ENCODE results near the gene ZIC5. TPM values are rescaled to one million over a fixed set of nuclear protein-coding genes. Genes with fewer than 3 reads are reported as not detected.
"Not testable (repeated sequence)": the region's sequence is repeated elsewhere in the genome, so short reads cannot be mapped to it uniquely, and the experiment has no call there.

Gene ZIC5
- total RNA-seq, 1 donor from 2014 or later, result not detected

GRCh38 chr13:99947666-99948065 is 23.9 kb downstream of the ZIC5 start:
- TF ChIP-seq, protein P1, sequence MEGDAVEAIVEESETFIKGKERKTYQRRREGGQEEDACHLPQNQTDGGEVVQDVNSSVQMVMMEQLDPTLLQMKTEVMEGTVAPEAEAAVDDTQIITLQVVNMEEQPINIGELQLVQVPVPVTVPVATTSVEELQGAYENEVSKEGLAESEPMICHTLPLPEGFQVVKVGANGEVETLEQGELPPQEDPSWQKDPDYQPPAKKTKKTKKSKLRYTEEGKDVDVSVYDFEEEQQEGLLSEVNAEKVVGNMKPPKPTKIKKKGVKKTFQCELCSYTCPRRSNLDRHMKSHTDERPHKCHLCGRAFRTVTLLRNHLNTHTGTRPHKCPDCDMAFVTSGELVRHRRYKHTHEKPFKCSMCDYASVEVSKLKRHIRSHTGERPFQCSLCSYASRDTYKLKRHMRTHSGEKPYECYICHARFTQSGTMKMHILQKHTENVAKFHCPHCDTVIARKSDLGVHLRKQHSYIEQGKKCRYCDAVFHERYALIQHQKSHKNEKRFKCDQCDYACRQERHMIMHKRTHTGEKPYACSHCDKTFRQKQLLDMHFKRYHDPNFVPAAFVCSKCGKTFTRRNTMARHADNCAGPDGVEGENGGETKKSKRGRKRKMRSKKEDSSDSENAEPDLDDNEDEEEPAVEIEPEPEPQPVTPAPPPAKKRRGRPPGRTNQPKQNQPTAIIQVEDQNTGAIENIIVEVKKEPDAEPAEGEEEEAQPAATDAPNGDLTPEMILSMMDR (IDR thresholded peaks at IDR 0.05), result no peak
- H3K4me1 ChIP-seq, result peaks cover 7% of the 10 kb centered on the region
- H3K9me3 ChIP-seq, result no peaks in the 10 kb centered on the region
- intact Hi-C loops (cut with DNase I), result no loop called here
- ATAC-seq, result no peak
- no peak overlapping the region for H3K27ac ChIP-seq
- no peaks in the 10 kb centered on the region for H3K36me3 ChIP-seq
- H3K27me3 ChIP-seq (ENCODE audit: low read depth), result peaks cover 38% of the 10 kb centered on the region
- no peak for DNase-seq
- no peak overlapping the region for H3K4me3 ChIP-seq

GRCh38 chr13:99945515-99945914 is 26.1 kb downstream of the ZIC5 start:
- DNase-seq, result not testable (repeated sequence)
- H3K27me3 ChIP-seq (ENCODE audit: low read depth), result peaks cover 32% of the 10 kb centered on the region

GRCh38 chr13:99944606-99945005 is 27.0 kb downstream of the ZIC5 start:
- intact Hi-C loops (cut with DNase I), result no loop called here
- no peak overlapping the region for H3K27ac ChIP-seq
- H3K9me3 ChIP-seq, result no peaks in the 10 kb centered on the region
- no peak overlapping the region for H3K4me3 ChIP-seq
- H3K36me3 ChIP-seq, result no peaks in the 10 kb centered on the region
- TF ChIP-seq, protein P1 (IDR thresholded peaks at IDR 0.05), result no peak
- H3K27me3 ChIP-seq (ENCODE audit: low read depth), result peaks cover 32% of the 10 kb centered on the region
- no peak for ATAC-seq
- DNase-seq, result no peak
- H3K4me1 ChIP-seq, result peaks cover 6% of the 10 kb centered on the region

More at GRCh38 chr13:99945515-99945914, 26.1 kb downstream of the ZIC5 start:
- H3K9me3 ChIP-seq; intact Hi-C loops (cut with DNase I); H3K4me3 ChIP-seq; H3K4me1 ChIP-seq; ATAC-seq; H3K27ac ChIP-seq; H3K36me3 ChIP-seq: not testable (repeated sequence)

GRCh38 chr13:99944102-99944501 is 27.5 kb downstream of the ZIC5 start:
- H3K4me1 ChIP-seq, result peaks cover under 1% of the 10 kb centered on the region
- intact Hi-C loops (cut with DNase I), result no loop called here
- no peaks in the 10 kb centered on the region for H3K36me3 ChIP-seq
- no peaks in the 10 kb centered on the region for H3K9me3 ChIP-seq
- peaks cover 32% of the 10 kb centered on the region for H3K27me3 ChIP-seq (ENCODE audit: low read depth)
- ATAC-seq, result no peak
- no peak overlapping the region for H3K27ac ChIP-seq
- no peak for DNase-seq
- TF ChIP-seq, protein P1 (IDR thresholded peaks at IDR 0.05), result no peak
- H3K4me3 ChIP-seq, result no peak overlapping the region

- no peaks in the 10 kb centered on the region for H3K9me3 ChIP-seq
- ATAC-seq (no peak), DNase-seq (no peak)
- TF ChIP-seq, protein P1 (IDR thresholded peaks at IDR 0.05), result no peak
- no peaks in the 10 kb centered on the region for H3K4me1 ChIP-seq
- no peak overlapping the region for H3K27ac ChIP-seq
- no peak overlapping the region for H3K4me3 ChIP-seq
- H3K27me3 ChIP-seq (ENCODE audit: low read depth), result peaks cover 32% of the 10 kb centered on the region
- no peaks in the 10 kb centered on the region for H3K36me3 ChIP-seq
- intact Hi-C loops (cut with DNase I), result no loop called here
These were observed 29.7 kb downstream of the ZIC5 start for GRCh38 chr13:99941911-99942310.

GRCh38 chr13:99941086-99941485 is 30.5 kb downstream of the ZIC5 start:
- Histone ChIP-seq H3K27ac (no peak overlapping the region), H3K9me3 (no peaks in the 10 kb centered on the region), H3K4me3 (no peak overlapping the region), H3K27me3 (ENCODE audit: low read depth) (peaks cover 29% of the 10 kb centered on the region), H3K4me1 (no peaks in the 10 kb centered on the region), H3K36me3 (no peaks in the 10 kb centered on the region)
- TF ChIP-seq, protein P1 (IDR thresholded peaks at IDR 0.05), result no peak
- intact Hi-C loops (cut with DNase I), result no loop called here
- ATAC-seq (no peak), DNase-seq (no peak)

Measured in lower lobe of right lung (tissue), 2 donors.